ENCODE measurements around the gene LSM14B.

DNA sequence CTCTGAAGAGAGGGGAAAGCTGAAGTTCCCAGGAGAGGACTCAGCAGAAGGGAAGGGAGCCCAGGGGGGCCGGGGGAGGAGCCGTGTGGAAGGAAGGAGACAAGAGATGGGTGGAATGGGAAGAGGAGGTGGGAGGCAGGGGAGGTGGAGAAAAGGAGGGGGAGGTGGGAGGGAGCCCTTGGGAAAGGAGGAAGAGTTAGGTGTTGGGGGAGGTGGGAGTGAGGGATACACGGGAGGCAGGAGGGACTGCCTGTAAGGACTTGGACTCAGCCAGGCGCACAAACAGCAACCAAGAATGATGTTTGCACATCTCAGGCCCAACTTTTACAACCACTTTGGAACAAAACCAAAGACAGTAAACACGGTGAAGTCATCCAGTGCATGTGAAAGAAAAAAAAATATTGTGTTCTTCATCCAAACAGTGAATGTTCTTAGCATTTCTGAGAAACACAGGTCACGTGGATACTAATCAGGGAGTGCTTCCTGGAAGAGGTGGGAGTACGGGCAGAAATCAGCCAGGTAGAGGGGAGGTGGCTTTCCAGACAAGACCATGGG, 17.4 kb upstream of the LSM14B start:
- TF ChIP-seq POLR2AphosphoS5 (IDR thresholded peaks at IDR 0.05; ENCODE audit: borderline replicate concordance, low read depth, low read length) (no peak), EZH2 (IDR thresholded peaks at IDR 0.05) (no peak)

Data from SK-N-MC (cell line).